ENCODE measurements around the gene UGT1A8.

The UGT1A8 gene

DNA sequence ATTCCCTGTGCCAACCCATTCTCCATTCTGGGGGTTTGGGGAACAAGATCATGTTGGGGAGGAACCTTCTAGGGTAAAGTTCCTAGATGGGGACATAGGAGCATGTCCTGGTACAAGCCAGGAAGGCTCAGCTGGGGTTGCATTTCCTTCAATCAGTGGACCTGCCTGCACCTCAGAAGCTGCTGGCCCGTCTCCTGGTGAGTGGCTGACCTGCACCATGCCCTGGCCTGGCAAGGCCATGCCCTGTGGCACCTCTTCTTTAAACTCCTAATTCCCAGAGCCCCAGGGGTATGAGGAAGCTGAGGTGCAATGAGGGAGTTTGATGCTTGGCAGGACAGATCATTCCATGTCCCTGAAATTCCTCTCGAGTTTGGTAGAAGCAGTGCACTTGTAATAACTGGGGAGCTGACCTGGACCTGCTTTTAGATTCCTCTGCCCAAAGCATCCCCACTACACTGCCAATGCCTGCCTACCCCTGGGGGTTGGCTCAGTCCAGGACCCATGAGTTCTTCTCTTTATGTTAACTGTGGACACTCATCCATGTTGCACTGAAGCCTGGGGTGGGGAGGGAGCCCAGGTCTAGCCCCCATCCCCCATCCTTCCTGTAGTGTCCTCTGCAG, 186.0 kb downstream of the UGT1A8 start:
- no peak for DNase-seq (ENCODE audit: extremely low read depth, insufficient read length)
- no peaks in the 10 kb centered on the region; the same call in 1 of the 2 replicates for H3K27me3 ChIP-seq (replicated peaks; ENCODE audit: control insufficient read depth, insufficient read depth, low read length)
- TF ChIP-seq CTCF (IDR thresholded peaks at IDR 0.05; ENCODE audit: insufficient read depth, low read length, poor library complexity, severe bottlenecking) = no peak
- H3K36me3 ChIP-seq (ENCODE audit: control insufficient read depth, insufficient read depth, low read length) = no peaks in the 10 kb centered on the region
- no peak overlapping the region for H3K4me3 ChIP-seq (replicated peaks; ENCODE audit: low read depth, low read length)

- TF ChIP-seq CTCF (IDR thresholded peaks at IDR 0.05; ENCODE audit: insufficient read depth, low read length, poor library complexity, severe bottlenecking) = no peak
- H3K4me3 ChIP-seq (replicated peaks; ENCODE audit: low read depth, low read length) = no peak overlapping the region
- H3K36me3 ChIP-seq (ENCODE audit: control insufficient read depth, insufficient read depth, low read length) = no peaks in the 10 kb centered on the region
- no peaks in the 10 kb centered on the region; the same call in none of the 2 replicates for H3K27me3 ChIP-seq (replicated peaks; ENCODE audit: control insufficient read depth, insufficient read depth, low read length)
- DNase-seq (ENCODE audit: extremely low read depth, insufficient read length) = no peak
These were observed 186.6 kb downstream of the UGT1A8 start for GRCh38 chr2:233803994-233804393.

GRCh38 chr2:233807215-233807865, 189.9 kb downstream of the UGT1A8 start:
- H3K27me3 ChIP-seq (replicated peaks; ENCODE audit: control insufficient read depth, insufficient read depth, low read length) = no peaks in the 10 kb centered on the region; the same call in none of the 2 replicates
- H3K36me3 ChIP-seq (ENCODE audit: control insufficient read depth, insufficient read depth, low read length) = no peaks in the 10 kb centered on the region
- no peak for TF ChIP-seq CTCF (IDR thresholded peaks at IDR 0.05; ENCODE audit: insufficient read depth, low read length, poor library complexity, severe bottlenecking)
- no peak overlapping the region for H3K4me3 ChIP-seq (replicated peaks; ENCODE audit: low read depth, low read length)
- DNase-seq (ENCODE audit: extremely low read depth, insufficient read length) = no peak

DNA sequence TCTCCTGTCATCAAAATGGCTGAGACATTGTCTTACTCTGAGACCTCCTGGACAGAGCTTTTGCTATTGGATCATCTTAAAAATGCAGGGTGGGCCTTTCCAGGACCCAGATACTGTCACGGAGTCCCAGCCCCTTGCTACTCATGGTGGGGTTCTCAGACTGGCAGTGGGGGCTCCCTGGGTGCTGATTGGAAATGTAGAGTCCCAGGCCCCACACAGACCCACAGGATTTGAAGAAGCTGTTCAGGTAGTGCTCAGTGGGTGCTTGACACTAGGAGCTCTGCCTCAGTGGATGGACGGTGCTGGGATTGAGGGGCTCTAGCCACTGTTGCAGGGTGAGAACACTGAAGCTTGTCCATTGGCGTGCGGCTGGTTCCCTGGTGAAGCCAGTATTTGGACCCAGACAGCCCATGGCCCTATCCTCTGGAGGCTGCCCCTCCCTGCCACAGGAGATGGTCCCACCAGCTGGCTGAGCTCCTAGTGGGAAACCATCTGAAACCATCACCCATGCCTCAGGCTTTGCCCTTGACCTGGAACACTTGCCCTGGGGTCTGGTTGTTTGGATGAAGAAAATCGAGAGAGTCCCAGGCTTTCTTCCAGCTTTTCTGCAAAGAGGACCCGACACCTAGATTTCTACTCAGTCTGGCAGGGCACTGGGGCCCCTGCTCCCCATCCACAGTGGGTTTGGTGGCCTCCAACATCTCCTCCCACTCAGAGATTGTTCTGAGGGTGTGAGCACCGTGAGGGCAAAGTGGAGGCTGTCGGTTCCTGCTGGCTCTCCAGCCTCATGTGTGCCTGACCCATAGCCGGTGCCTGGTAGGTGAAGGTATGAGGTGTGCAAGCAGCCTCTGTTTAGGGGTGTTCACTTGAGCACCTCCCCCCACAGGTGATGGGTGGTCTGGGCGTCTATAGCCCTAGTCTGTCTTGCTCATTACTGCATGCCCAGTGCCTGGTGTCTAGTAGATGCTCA, 190.8 kb downstream of the UGT1A8 start:
- no peaks in the 10 kb centered on the region; the same call in none of the 2 replicates for H3K27me3 ChIP-seq (replicated peaks; ENCODE audit: control insufficient read depth, insufficient read depth, low read length)
- no peak for DNase-seq (ENCODE audit: extremely low read depth, insufficient read length)
- H3K36me3 ChIP-seq (ENCODE audit: control insufficient read depth, insufficient read depth, low read length) = no peaks in the 10 kb centered on the region
- H3K4me3 ChIP-seq (replicated peaks; ENCODE audit: low read depth, low read length) = no peak overlapping the region
- no peak for TF ChIP-seq CTCF (IDR thresholded peaks at IDR 0.05; ENCODE audit: insufficient read depth, low read length, poor library complexity, severe bottlenecking)

DNA sequence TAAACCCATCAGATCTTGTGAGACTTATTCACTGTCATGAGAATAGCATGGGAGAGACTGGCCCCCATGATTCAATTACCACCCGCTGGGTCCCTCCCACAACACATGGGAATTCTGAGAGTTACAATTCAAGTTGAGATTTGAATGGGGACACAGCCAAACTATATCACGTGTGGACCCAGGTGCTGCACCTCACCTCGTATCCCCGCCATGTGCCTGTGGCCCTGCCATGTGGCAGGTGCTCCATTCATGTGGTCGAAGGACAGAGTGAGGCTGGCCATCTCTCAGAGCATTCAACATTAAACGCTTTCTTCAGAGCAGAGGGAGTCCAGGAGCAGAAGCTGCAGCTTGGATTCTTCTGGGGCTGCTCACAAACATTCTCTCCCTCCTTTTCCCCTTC, 193.0 kb downstream of the UGT1A8 start:
- Histone ChIP-seq H3K27me3 (replicated peaks; ENCODE audit: control insufficient read depth, insufficient read depth, low read length) (no peaks in the 10 kb centered on the region; the same call in none of the 2 replicates), H3K36me3 (ENCODE audit: control insufficient read depth, insufficient read depth, low read length) (no peaks in the 10 kb centered on the region), H3K4me3 (replicated peaks; ENCODE audit: low read depth, low read length) (no peak overlapping the region)
- no peak for TF ChIP-seq CTCF (IDR thresholded peaks at IDR 0.05; ENCODE audit: insufficient read depth, low read length, poor library complexity, severe bottlenecking)
- no peak for DNase-seq (ENCODE audit: extremely low read depth, insufficient read length)

Measured in GM06990 (cell line).